Liver (tissue), 9 donors: ENCODE measurements around the gene POTEC. TPM values are rescaled to one million over a fixed set of nuclear protein-coding genes. Genes with fewer than 3 reads are reported as not detected.
"Not testable (repeated sequence)": the region's sequence is repeated elsewhere in the genome, so short reads cannot be mapped to it uniquely, and the experiment has no call there.

ENCODE experiments used
- DNase-seq: peaks from one replicate; pipeline ENCODE4 v3.0.0-alpha.2; 2017; ENCODE audit warnings: low spot score
- H3K27ac ChIP-seq, 2 donors: one replicate each; pipeline ENCODE4 v1.7.0; 2013; ENCODE audit warnings: inconsistent platforms in 2 of 2, low read length in 2 of 2, control low read depth in 1 of 2, low read depth in 1 of 2, mild to moderate bottlenecking in 1 of 2
- H3K27me3 ChIP-seq, 4 donors: one replicate each; pipeline versions ENCODE4 v1.6.1 to v1.7.0; 2013; ENCODE audit warnings: low read length in 3 of 4, inconsistent platforms in 1 of 4, mild to moderate bottlenecking in 1 of 4, moderate library complexity in 1 of 4; ENCODE audit not compliant: control insufficient read depth in 4 of 4, insufficient read depth in 4 of 4
- H3K36me3 ChIP-seq, 4 donors: one replicate each; pipeline versions ENCODE4 v1.6.1 to v1.7.0; 2013; ENCODE audit warnings: low read length in 3 of 4, mild to moderate bottlenecking in 3 of 4, low read depth in 1 of 4, moderate library complexity in 1 of 4; ENCODE audit not compliant: control insufficient read depth in 4 of 4, insufficient read depth in 3 of 4
- H3K4me1 ChIP-seq, 4 donors: one replicate each; pipeline versions ENCODE4 v1.6.1 to v1.7.0; 2013; ENCODE audit warnings: low read length in 3 of 4, mild to moderate bottlenecking in 3 of 4, moderate library complexity in 1 of 4; ENCODE audit not compliant: control insufficient read depth in 4 of 4, insufficient read depth in 4 of 4
- H3K4me3 ChIP-seq, 3 donors: one replicate each; pipeline versions ENCODE4 v1.6.1 to v1.7.0; 2013; ENCODE audit warnings: low read length in 3 of 3, control low read depth in 1 of 3, low read depth in 1 of 3, mild to moderate bottlenecking in 1 of 3
- H3K9ac ChIP-seq, 2 donors: one replicate each; pipeline ENCODE4 v1.7.0; 2013; ENCODE audit warnings: low read length in 2 of 2, mild to moderate bottlenecking in 2 of 2, moderate library complexity in 2 of 2, control low read depth in 1 of 2, low read depth in 1 of 2
- H3K9me3 ChIP-seq, 4 donors: one replicate each; pipeline versions ENCODE4 v1.6.1 to v1.7.0; 2013; ENCODE audit warnings: low read length in 3 of 4; ENCODE audit not compliant: control insufficient read depth in 4 of 4
- WGBS: extraction: QIAGEN DNeasy Blood & Tissue Kit; methylation state at CpG from one replicate; pipeline ENCODE4 v1.1.7; 2013; 5-methylcytosine and 5-hydroxymethylcytosine counted together
- polyA plus RNA-seq, 2 donors: library from polyadenylated mRNA; stranded (reverse) in 1 of 2; unstranded in 1 of 2; fragments of 200-250 nt in 1 of 2; fragments of >200 nt in 1 of 2; fragmentation: Nextera tagmentation in 1 of 2; extraction: Ambion mirVana in 1 of 2; gene quantifications; one replicate each; pipeline versions ENCODE4 v1.2.1 to v1.2.3, GENCODE V29; 2013 to 2015
- total RNA-seq, 2 donors: library from RNA; depleted of rRNA; stranded (reverse); fragments of >200 nt; gene quantifications; one replicate each; pipeline ENCODE4 v1.2.3, GENCODE V29; 2014
- donor health status: healthy.
- donor health status: healthy.
- donor health status: healthy.
- donor health status: healthy.
- donor health status: healthy.

The POTEC gene
- total and polyA plus RNA-seq, 4 donors, result not detected

DNA sequence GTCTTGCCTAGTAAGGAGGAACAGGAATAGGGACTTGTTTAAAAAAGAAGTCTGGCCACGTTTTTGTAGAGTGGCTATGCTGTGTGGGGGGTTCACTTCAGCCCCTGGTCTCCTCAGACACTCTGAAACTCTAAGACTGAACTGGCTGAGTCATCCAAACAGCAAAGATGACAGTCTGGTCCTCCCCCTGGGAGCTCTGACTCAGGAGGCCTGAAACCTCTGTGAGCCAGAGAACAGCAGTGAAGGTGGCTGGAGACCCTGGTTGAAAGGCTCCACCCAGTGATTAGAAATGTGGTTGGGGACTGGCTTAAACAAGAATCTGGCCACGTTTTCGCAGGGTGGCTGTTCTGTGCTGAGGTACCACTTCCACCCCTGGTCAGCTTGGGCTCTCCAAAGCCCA lies 32.7 kb downstream of the POTEC start:
- not testable (repeated sequence) for H3K36me3 ChIP-seq, H3K27ac ChIP-seq, DNase-seq, H3K9me3 ChIP-seq, H3K27me3 ChIP-seq, H3K9ac ChIP-seq, H3K4me3 ChIP-seq, H3K4me1 ChIP-seq
- WGBS, result 53% methylated on average over 3 of the region's 3 CpGs

GRCh38 chr18:14503691-14504090 lies 39.7 kb downstream of the POTEC start:
- H3K9ac ChIP-seq, H3K4me1 ChIP-seq, DNase-seq, H3K4me3 ChIP-seq, H3K9me3 ChIP-seq, H3K27me3 ChIP-seq, H3K36me3 ChIP-seq, H3K27ac ChIP-seq: not testable (repeated sequence)
- 86% methylated on average over 7 of the region's 8 CpGs for WGBS

GRCh38 chr18:14501894-14502293 lies 41.5 kb downstream of the POTEC start:
- 79% methylated on average over 4 of the region's 4 CpGs for WGBS
- not testable (repeated sequence) for H3K9me3 ChIP-seq

DNA sequence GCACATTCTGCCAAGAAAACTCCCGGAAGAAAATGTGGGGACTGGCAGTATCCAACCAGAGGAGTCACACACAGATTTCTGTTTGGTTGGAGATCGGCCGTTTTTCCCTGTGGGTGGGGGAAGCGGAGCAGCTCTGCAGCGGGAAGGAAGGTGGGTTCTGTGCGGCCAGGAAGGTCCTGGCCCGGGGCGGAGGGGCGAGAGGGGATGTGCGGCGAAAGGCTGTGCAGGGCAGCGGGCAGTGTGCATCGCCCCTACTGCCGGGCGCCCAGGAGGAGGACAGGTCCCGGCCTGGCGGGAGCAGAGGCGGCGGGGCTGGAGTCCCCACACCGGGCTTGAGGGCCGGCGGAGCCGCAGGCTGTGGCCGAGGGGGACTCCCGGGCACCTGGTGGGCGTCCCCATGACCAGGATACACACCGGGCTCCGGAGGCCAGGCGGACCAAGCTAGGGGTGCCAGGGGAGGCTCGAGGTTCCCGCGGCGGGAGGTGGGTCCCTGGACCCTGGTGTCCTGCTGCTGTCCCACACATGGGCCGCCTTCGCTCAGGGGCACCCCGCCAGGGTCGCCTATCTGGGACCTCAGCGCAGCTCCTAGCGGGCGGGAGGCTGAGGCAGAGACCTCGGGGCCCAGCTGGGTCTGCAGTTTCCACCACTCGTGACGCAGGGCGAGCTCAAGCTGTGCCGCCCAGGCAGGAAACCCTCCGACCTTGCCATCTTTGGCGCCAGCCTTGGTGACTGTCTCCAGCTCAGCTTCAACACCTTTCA lies 54.0 kb downstream of the POTEC start:
- H3K36me3 ChIP-seq, DNase-seq, H3K9me3 ChIP-seq, H3K27ac ChIP-seq, H3K4me3 ChIP-seq, H3K9ac ChIP-seq, H3K27me3 ChIP-seq, H3K4me1 ChIP-seq: not testable (repeated sequence)
- WGBS, result 56% methylated on average over 44 of the region's 47 CpGs

More at GRCh38 chr18:14501894-14502293, 41.5 kb downstream of the POTEC start:
- not testable (repeated sequence) for H3K4me3 ChIP-seq, H3K27me3 ChIP-seq, H3K27ac ChIP-seq, H3K36me3 ChIP-seq, H3K9ac ChIP-seq, H3K4me1 ChIP-seq, DNase-seq

- not testable (repeated sequence) for H3K9me3 ChIP-seq, H3K27ac ChIP-seq, H3K4me3 ChIP-seq, H3K9ac ChIP-seq, H3K4me1 ChIP-seq, DNase-seq, H3K36me3 ChIP-seq, H3K27me3 ChIP-seq
- WGBS, result 86% methylated on average over 17 of the region's 17 CpGs
Measured at GRCh38 chr18:14488789-14489188, 54.6 kb downstream of the POTEC start.

DNA sequence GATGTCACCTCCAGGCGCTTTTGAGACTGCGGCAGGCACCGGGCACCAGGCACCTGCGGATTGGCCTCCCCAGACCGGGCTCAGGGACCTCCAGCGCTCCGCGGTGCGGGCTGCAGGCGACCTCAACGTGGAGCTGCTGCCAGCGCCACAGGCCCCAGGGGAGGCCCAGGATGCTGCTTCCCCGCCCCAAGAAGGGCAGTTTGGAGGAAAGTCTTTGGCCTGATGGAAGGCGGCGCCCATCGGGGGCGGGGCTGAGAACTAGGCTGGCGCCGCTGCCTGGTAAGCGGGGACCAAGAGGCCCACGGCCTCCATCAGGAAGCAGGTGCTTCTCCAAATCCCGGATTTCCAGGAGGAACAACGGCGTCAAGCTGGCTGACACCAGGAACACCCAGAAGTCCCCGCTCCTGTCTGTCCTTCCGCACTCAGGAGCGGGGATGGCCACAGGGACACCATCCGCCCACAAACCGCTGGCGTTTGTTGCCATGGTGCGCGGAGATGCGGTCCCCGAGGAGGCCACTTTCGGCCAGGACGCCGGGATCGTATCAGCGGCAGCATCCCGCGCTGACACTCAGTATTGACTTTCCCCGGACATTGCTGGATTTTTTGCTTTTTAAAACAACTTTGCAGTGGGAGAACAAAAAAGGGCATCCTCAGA lies 56.3 kb downstream of the POTEC start:
- DNase-seq, H3K4me3 ChIP-seq, H3K9ac ChIP-seq, H3K9me3 ChIP-seq, H3K27me3 ChIP-seq, H3K4me1 ChIP-seq, H3K27ac ChIP-seq, H3K36me3 ChIP-seq: not testable (repeated sequence)
- WGBS, result 91% methylated on average over 34 of the region's 42 CpGs

DNA sequence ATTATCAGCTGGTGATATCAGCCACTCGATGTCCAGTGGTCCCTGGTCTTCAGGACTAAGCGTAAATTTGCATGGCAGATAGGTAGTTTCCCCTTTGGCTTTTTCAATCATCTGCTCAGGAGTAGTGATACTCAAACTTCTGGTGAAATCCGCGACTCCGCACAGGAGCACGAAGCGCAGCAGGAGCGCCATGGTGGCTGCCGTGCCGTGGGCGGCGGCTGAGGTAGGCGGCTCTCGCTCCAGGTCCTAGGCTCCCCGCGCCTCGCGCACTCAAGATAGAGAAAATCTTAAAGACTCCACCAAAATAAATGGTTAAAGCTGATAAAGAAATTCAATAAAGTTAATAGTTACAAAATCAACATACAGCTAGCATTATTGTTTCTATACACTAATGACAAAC lies 64.3 kb downstream of the POTEC start:
- 90% methylated on average over 18 of the region's 18 CpGs for WGBS
- H3K9me3 ChIP-seq, H3K4me3 ChIP-seq, DNase-seq, H3K9ac ChIP-seq, H3K36me3 ChIP-seq, H3K27ac ChIP-seq, H3K27me3 ChIP-seq, H3K4me1 ChIP-seq: not testable (repeated sequence)

DNA sequence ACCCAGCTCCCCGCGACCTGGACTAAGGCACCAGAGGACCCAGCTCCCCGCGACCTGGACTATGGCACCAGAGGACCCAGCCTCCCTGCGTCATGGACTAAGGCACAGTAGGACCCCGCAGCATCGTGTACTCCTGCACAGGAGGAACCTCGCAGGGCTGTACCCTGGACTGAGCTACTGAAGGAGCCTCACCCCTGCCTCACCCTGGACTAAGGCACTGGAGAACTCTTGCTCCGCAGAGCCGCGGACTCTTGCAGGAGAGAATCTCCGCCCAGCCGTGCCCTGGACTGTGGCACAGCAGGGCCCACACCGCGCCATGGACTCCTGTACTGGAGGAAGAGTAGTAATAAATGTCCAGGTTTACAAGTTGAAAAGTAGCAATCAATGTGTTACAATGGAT lies 67.9 kb downstream of the POTEC start:
- not testable (repeated sequence) for H3K4me1 ChIP-seq, H3K27ac ChIP-seq, H3K4me3 ChIP-seq, H3K9me3 ChIP-seq, DNase-seq, H3K36me3 ChIP-seq, H3K9ac ChIP-seq, H3K27me3 ChIP-seq
- 94% methylated on average over 15 of the region's 15 CpGs for WGBS
